MM.1S (cell line): Measurements from ENCODE around the gene ELOF1.

Experiments
- DNase-seq: peaks from one replicate; pipeline ENCODE4 v3.0.0-alpha.2; 2015
- H2AFZ ChIP-seq: fragments of 300-600 bp; sonication (generic); 2 replicates; pipeline ENCODE4 v1.6.0; 2016; ENCODE audit warnings: antibody characterized with exemption, low read length
- H3F3A ChIP-seq: fragments of 300-600 bp; sonication (generic); 2 replicates; pipeline ENCODE4 v1.6.1; 2016; ENCODE audit warnings: mild to moderate bottlenecking, antibody characterized with exemption, low read length, moderate library complexity, mixed read lengths; ENCODE audit not compliant: insufficient read depth
- H3K27ac ChIP-seq: fragments of 300-600 bp; sonication (generic); 2 replicates; pipeline ENCODE4 v1.5.1; 2016; ENCODE audit warnings: mild to moderate bottlenecking, low read length
- H3K27me3 ChIP-seq: fragments of 300-600 bp; sonication (generic); replicated peaks from 2 replicates; pipeline ENCODE4 v1.6.0; 2016; ENCODE audit warnings: low read length; ENCODE audit not compliant: insufficient read depth
- H3K36me3 ChIP-seq: fragments of 300-600 bp; sonication (generic); replicated peaks from 2 replicates; pipeline ENCODE4 v1.6.1; 2016; ENCODE audit warnings: mild to moderate bottlenecking, low read length, mixed read lengths; ENCODE audit not compliant: insufficient read depth
- H3K4me1 ChIP-seq: fragments of 300-600 bp; sonication (generic); 2 replicates; pipeline ENCODE4 v1.6.1; 2016; ENCODE audit warnings: low read length, mixed read lengths
- H3K4me2 ChIP-seq: fragments of 300-600 bp; sonication (generic); 2 replicates; pipeline ENCODE4 v1.6.0; 2016; ENCODE audit warnings: low read depth, low read length
- H3K4me3 ChIP-seq: fragments of 300-600 bp; sonication (generic); 2 replicates; pipeline ENCODE4 v1.5.1; 2016; ENCODE audit warnings: low read length, mixed read lengths
- H3K79me2 ChIP-seq: fragments of 300-600 bp; sonication (generic); 2 replicates; pipeline ENCODE4 v1.6.1; 2016; ENCODE audit warnings: mixed run types, low read length, mixed read lengths
- H3K9ac ChIP-seq: fragments of 300-600 bp; sonication (generic); 2 replicates; pipeline ENCODE4 v1.6.1; 2016; ENCODE audit warnings: low read length, mixed read lengths
- H3K9me2 ChIP-seq: fragments of 300-600 bp; sonication (generic); replicated peaks from 2 replicates; pipeline ENCODE4 v1.6.1; 2016; ENCODE audit warnings: mild to moderate bottlenecking, low read length, mixed read lengths; ENCODE audit not compliant: insufficient read depth
- H3K9me3 ChIP-seq: fragments of 300-600 bp; sonication (generic); replicated peaks from 2 replicates; pipeline ENCODE4 v1.6.1; 2016; ENCODE audit warnings: mild to moderate bottlenecking, low read length, mixed read lengths; ENCODE audit not compliant: insufficient read depth
- H4K20me1 ChIP-seq: fragments of 300-600 bp; sonication (generic); 2 replicates; pipeline ENCODE4 v1.6.1; 2016; ENCODE audit warnings: mild to moderate bottlenecking, low read length, moderate library complexity, mixed read lengths; ENCODE audit not compliant: insufficient read depth
- CTCF ChIP-seq: fragments of 300-600 bp; sonication (generic); IDR thresholded peaks from 2 replicates; pipeline ENCODE4 v1.5.1; 2016; ENCODE audit warnings: antibody characterized with exemption, low read length, mixed read lengths
- EZH2 ChIP-seq: fragments of 300-600 bp; sonication (generic); optimal IDR thresholded peaks from 2 replicates; pipeline ENCODE3; 2017; ENCODE audit warnings: low read depth, mild to moderate bottlenecking, antibody characterized with exemption, low read length, mixed read lengths
- EZH2phosphoT487 ChIP-seq: fragments of 300-600 bp; sonication (generic); IDR thresholded peaks from 2 replicates; pipeline ENCODE4 v1.6.1; 2018; ENCODE audit warnings: antibody characterized with exemption, low read length

Gene ELOF1

GRCh38 chr19:11538232-11539036 is 20.6 kb downstream of the ELOF1 start, which contains the start of gene CNN1:
Gene CNN1, plus strand, starts transcription at chr19:11538851. Its CDS starts 77 bp downstream, at chr19:11538928.
- H3K36me3 ChIP-seq = no peaks in the 10 kb centered on the region
- peaks cover 3% of the 10 kb centered on the region; the same call in 1 of the 2 replicates for H3K4me1 ChIP-seq
- H2AFZ ChIP-seq = no peak within 1 kb of the TSS
- peaks cover 8% of the 10 kb centered on the region; the same call in 1 of the 2 replicates for H3F3A ChIP-seq
- peaks cover 43% of the 10 kb centered on the region for H3K27me3 ChIP-seq
- DNase-seq = no peak
- no peak for TF ChIP-seq EZH2
- TF ChIP-seq CTCF = no peak
- no peak for TF ChIP-seq EZH2phosphoT487
- no peak within 1 kb of the TSS for H3K27ac ChIP-seq
- no peaks in the 10 kb centered on the region for H3K79me2 ChIP-seq
- no peak within 1 kb of the TSS for H3K4me2 ChIP-seq
- no peak within 1 kb of the TSS for H3K4me3 ChIP-seq
- no peaks in the 10 kb centered on the region for H3K9me3 ChIP-seq
- H4K20me1 ChIP-seq = no peaks in the 10 kb centered on the region
- H3K9ac ChIP-seq = no peak within 1 kb of the TSS
- H3K9me2 ChIP-seq = no peaks in the 10 kb centered on the region

DNA sequence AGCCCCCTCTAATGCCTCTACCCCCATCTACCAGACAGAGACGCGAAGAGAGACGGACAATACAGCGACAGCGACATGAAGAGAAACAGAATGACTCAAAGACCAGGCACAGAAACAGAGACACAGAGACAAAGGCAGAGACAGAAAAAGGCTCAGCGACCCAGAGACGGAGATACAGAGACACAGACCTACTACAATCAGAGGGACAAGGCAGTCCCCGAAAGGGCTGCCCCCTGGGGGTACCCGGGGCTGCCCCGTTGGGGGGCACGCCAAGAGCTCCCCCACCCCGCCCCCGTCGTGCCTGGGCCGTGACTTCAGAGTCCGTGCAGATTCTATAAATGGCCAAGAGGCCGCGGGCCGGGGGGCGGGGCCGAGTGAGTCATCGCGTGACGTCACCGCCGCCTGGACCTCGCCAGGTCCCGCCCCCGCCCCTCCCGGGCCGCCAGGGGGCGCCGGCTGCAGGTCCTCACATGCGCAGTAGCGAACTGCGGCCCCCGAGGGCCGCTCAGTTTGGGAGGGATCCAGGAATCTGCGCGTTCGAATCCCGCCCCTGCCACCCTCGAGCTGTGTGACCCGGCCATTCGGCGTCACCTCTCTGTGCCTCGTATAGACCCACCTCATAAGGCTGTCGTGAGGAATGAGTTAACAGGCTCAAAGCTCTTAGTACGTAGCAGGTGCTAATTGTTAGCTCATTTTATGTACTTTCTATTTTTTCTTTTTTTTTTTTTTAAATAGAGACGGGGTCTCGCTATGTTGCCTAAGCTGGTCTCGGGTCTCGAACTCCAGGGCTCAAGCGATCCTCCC is 23.0 kb downstream of the ELOF1 start:
- DNase-seq = peak; percentile 90
- H3K4me3 ChIP-seq = peak overlapping the region; percentile 55
- peaks cover 3% of the 10 kb centered on the region; the same call in 1 of the 2 replicates for H3K4me1 ChIP-seq
- peaks cover 8% of the 10 kb centered on the region; the same call in 1 of the 2 replicates for H3F3A ChIP-seq
- H2AFZ ChIP-seq = peak overlapping the region; percentile 77
- no peaks in the 10 kb centered on the region for H3K79me2 ChIP-seq
- TF ChIP-seq EZH2 (no peak), CTCF (peak; percentile 80), EZH2phosphoT487 (no peak)
- H3K9me2 ChIP-seq = no peaks in the 10 kb centered on the region
- no peaks in the 10 kb centered on the region for H3K9me3 ChIP-seq
- H3K27ac ChIP-seq = no peak overlapping the region
- no peak overlapping the region for H3K9ac ChIP-seq
- H3K36me3 ChIP-seq = no peaks in the 10 kb centered on the region
- H3K4me2 ChIP-seq = peak overlapping the region; percentile 78
- no peaks in the 10 kb centered on the region for H4K20me1 ChIP-seq
- peaks cover 35% of the 10 kb centered on the region for H3K27me3 ChIP-seq

- H3K27me3 ChIP-seq = peaks cover 24% of the 10 kb centered on the region
- H3K4me2 ChIP-seq = no peak overlapping the region
- DNase-seq = no peak
- H3K36me3 ChIP-seq = no peaks in the 10 kb centered on the region
- H3K27ac ChIP-seq = no peak overlapping the region
- H2AFZ ChIP-seq = no peak overlapping the region
- peaks cover 3% of the 10 kb centered on the region; the same call in 1 of the 2 replicates for H3K4me1 ChIP-seq
- H3K9ac ChIP-seq = no peak overlapping the region
- no peaks in the 10 kb centered on the region for H3K9me2 ChIP-seq
- no peaks in the 10 kb centered on the region for H3K79me2 ChIP-seq
- H3F3A ChIP-seq = peaks cover 8% of the 10 kb centered on the region; the same call in 1 of the 2 replicates
- H3K9me3 ChIP-seq = no peaks in the 10 kb centered on the region
- no peaks in the 10 kb centered on the region for H4K20me1 ChIP-seq
- no peak for TF ChIP-seq CTCF
- no peak overlapping the region for H3K4me3 ChIP-seq
These were observed 24.1 kb downstream of the ELOF1 start for GRCh38 chr19:11534948-11535347.
